ENCODE results near the gene PARD6B. TPM values are rescaled to one million over a fixed set of nuclear protein-coding genes. Genes with fewer than 3 reads are reported as not detected.

Gene PARD6B
- total and polyA plus RNA-seq, 2 of the 13 experiments (the other 11 are each of a cell fraction or from before 2014, with no cell fraction given) = 6.9 to 22.2 TPM

DNA sequence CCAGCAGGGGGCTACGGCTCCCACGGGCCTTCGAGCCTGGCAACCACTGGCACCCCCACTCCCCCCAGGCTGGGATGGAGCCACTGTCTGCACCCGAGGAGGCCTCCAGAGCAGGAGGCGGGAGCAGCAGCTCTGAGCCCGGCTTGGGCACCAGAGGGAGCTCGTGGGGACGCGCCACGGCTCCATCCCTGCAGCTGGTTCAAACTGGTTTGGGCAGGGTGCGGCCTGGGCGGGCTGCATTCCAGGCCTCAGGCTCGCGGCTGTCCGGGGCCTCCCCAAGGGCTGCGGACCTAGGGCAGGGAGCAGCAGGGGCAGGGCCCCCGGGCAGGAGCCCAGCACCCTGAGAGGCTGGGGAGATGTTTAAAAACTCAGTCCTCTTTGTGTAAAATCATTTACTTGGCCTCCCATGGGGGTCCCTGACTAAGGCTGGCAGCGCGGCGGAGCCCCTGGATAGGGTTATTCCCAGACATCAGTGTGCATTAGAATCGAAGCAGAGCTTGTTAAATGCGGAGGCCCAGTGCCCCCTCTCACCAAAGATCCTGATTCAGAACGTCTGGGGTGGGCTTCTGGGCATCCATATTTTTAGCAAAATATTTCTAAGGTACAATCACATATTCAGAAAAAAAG is 59.4 kb downstream of the PARD6B start (continued):
- peak; percentile 86 for TF ChIP-seq ZNF407 (CRISPR knock-in tag; IDR thresholded peaks at IDR 0.05; ENCODE audit: not compliant biosample characterization)
- TF ChIP-seq, protein P1, sequence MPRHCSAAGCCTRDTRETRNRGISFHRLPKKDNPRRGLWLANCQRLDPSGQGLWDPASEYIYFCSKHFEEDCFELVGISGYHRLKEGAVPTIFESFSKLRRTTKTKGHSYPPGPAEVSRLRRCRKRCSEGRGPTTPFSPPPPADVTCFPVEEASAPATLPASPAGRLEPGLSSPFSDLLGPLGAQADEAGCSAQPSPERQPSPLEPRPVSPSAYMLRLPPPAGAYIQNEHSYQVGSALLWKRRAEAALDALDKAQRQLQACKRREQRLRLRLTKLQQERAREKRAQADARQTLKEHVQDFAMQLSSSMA (CRISPR knock-in tag; IDR thresholded peaks at IDR 0.05) = peak; percentile 75
- TF ChIP-seq BATF2 (CRISPR knock-in tag; IDR thresholded peaks at IDR 0.05) = no peak
- peak; percentile 81 for TF ChIP-seq SAP130 (CRISPR knock-in tag; IDR thresholded peaks at IDR 0.05; ENCODE audit: low read depth)
- TF ChIP-seq ZNF839 (CRISPR knock-in tag; IDR thresholded peaks at IDR 0.05; ENCODE audit: borderline replicate concordance) = peak; percentile 88; the same call in 1 of the 2 replicates
- no peak for TF ChIP-seq ZMAT5 (CRISPR knock-in tag; IDR thresholded peaks at IDR 0.05; ENCODE audit: borderline replicate concordance, low read depth)
- 0 out of 2 replicates have a peak, but pooled peaks have one; percentile 95 for TF ChIP-seq ZNF180 (CRISPR knock-in tag; IDR thresholded peaks at IDR 0.05; ENCODE audit: borderline replicate concordance, low read depth)
- TF ChIP-seq HMG20A (CRISPR knock-in tag; IDR thresholded peaks at IDR 0.05; ENCODE audit: borderline replicate concordance) = no peak; the same call in 1 of the 2 replicates
- TF ChIP-seq THAP11 (CRISPR knock-in tag; IDR thresholded peaks at IDR 0.05) = peak; percentile 77
- no peak for TF ChIP-seq ZNF878 (CRISPR knock-in tag; IDR thresholded peaks at IDR 0.05)
- TF ChIP-seq MIER2 (CRISPR knock-in tag; IDR thresholded peaks at IDR 0.05) = peak; percentile 84; the same call in 1 of the 2 replicates
- TF ChIP-seq TMF1 (CRISPR knock-in tag; IDR thresholded peaks at IDR 0.05; ENCODE audit: low read depth) = peak; percentile 91; the same call in 1 of the 2 replicates
- TF ChIP-seq ZMAT3 (CRISPR knock-in tag; conservative IDR thresholded peaks at IDR 0.05) = 0 out of 2 replicates have a peak, but pooled peaks have one; percentile 64
- 0 out of 2 replicates have a peak, but pooled peaks have one; percentile 36 for TF ChIP-seq NR0B2 (CRISPR knock-in tag; IDR thresholded peaks at IDR 0.05)
- TF ChIP-seq ZNF557 (CRISPR knock-in tag; IDR thresholded peaks at IDR 0.05) = peak; percentile 93; the same call in 1 of the 2 replicates
- TF ChIP-seq TEAD3 (CRISPR knock-in tag; optimal IDR thresholded peaks at IDR 0.05; ENCODE audit: borderline replicate concordance) = peak; percentile 100
- no peak for TF ChIP-seq SP1 (IDR thresholded peaks at IDR 0.05)
- peak; percentile 92 for TF ChIP-seq SP1 (CRISPR knock-in tag; IDR thresholded peaks at IDR 0.05)
- no peak for TF ChIP-seq ZNF530 (CRISPR knock-in tag; IDR thresholded peaks at IDR 0.05; ENCODE audit: low read depth)
- peak; percentile 90; the same call in 1 of the 2 replicates for TF ChIP-seq TBX2 (CRISPR knock-in tag; IDR thresholded peaks at IDR 0.05; ENCODE audit: borderline replicate concordance)

All from HepG2 (cell line).